IPS-11a (cell line): ENCODE data around the gene CCDC159.
"Not testable (repeated sequence)": the region's sequence is repeated elsewhere in the genome, so short reads cannot be mapped to it uniquely, and the experiment has no call there.

Experiments used
- H3K4me3 ChIP-seq: one replicate; pipeline ENCODE4 v1.5.1; 2013; ENCODE audit warnings: low read depth, low read length, control low read depth

Gene CCDC159

GRCh38 chr19:11337080-11337479 is 9.2 kb upstream of the CCDC159 start:
- H3K4me3 ChIP-seq = no peak overlapping the region

- H3K4me3 ChIP-seq = no peak overlapping the region
These were observed 8.2 kb upstream of the CCDC159 start for GRCh38 chr19:11338121-11338520.

- peak overlapping the region; percentile 50 for H3K4me3 ChIP-seq
These were observed 7.6 kb upstream of the CCDC159 start for GRCh38 chr19:11338569-11339253.

GRCh38 chr19:11339254-11340098 is 6.8 kb upstream of the CCDC159 start, which contains the start of gene RAB3D:
Gene RAB3D, minus strand, starts transcription at chr19:11339657. Its CDS starts 2,258 bp downstream, at chr19:11337399.
- H3K4me3 ChIP-seq = peak within 1 kb of the TSS; percentile 50

- not testable (repeated sequence) for H3K4me3 ChIP-seq
These were observed 6.2 kb upstream of the CCDC159 start for GRCh38 chr19:11340099-11340467.

GRCh38 chr19:11342429-11342828 is 3.9 kb upstream of the CCDC159 start:
- H3K4me3 ChIP-seq = no peak overlapping the region

GRCh38 chr19:11345122-11345803 is 1.1 kb upstream of the CCDC159 start:
- H3K4me3 ChIP-seq = peak overlapping the region; percentile 91

- no peak overlapping the region for H3K4me3 ChIP-seq
These were observed 1.3 kb downstream of the CCDC159 start for GRCh38 chr19:11347546-11348039.

- H3K4me3 ChIP-seq = no peak overlapping the region
These were observed 2.9 kb downstream of the CCDC159 start for GRCh38 chr19:11349171-11349570.

- not testable (repeated sequence) for H3K4me3 ChIP-seq
These were observed 7.8 kb downstream of the CCDC159 start for GRCh38 chr19:11354102-11354501.

GRCh38 chr19:11355160-11356073 is 9.1 kb downstream of the CCDC159 start, which contains the start of gene PLPPR2:
Gene PLPPR2, plus strand, starts transcription at chr19:11355432. Its CDS starts 2,242 bp downstream, at chr19:11357674.
- peak within 1 kb of the TSS; percentile 17 for H3K4me3 ChIP-seq

- H3K4me3 ChIP-seq = no peak overlapping the region
These were observed 9.7 kb downstream of the CCDC159 start for GRCh38 chr19:11356074-11356397.

- H3K4me3 ChIP-seq = no peak overlapping the region
These were observed 10.6 kb downstream of the CCDC159 start for GRCh38 chr19:11356676-11357550.

- no peak overlapping the region for H3K4me3 ChIP-seq
These were observed 13.1 kb downstream of the CCDC159 start for GRCh38 chr19:11359421-11359820.

- H3K4me3 ChIP-seq = peak overlapping the region; percentile 33
These were observed 14.9 kb downstream of the CCDC159 start for GRCh38 chr19:11361037-11361770.

GRCh38 chr19:11361771-11362731 is 15.7 kb downstream of the CCDC159 start:
- H3K4me3 ChIP-seq = peak overlapping the region; percentile 33

- no peak overlapping the region for H3K4me3 ChIP-seq
These were observed 17.6 kb downstream of the CCDC159 start for GRCh38 chr19:11363881-11364280.
